ENCODE measurements around the gene BHLHE41.

GRCh38 chr12:26153421-26154154 lies 28.8 kb upstream of the BHLHE41 start:
- TF ChIP-seq CTCF (IDR thresholded peaks at IDR 0.05; ENCODE audit: poor library complexity, severe bottlenecking) (no peak), EP300 (conservative IDR thresholded peaks at IDR 0.05; ENCODE audit: poor library complexity, severe bottlenecking) (no peak), REST (IDR thresholded peaks at IDR 0.05; ENCODE audit: borderline replicate concordance) (no peak), EZH2 (IDR thresholded peaks at IDR 0.05; ENCODE audit: borderline replicate concordance, insufficient read depth, low read length, poor library complexity, severe bottlenecking) (no peak), TAF1 (IDR thresholded peaks at IDR 0.05; ENCODE audit: low read depth) (no peak), SMC3 (conservative IDR thresholded peaks at IDR 0.05; ENCODE audit: poor library complexity) (no peak), POLR2AphosphoS5 (IDR thresholded peaks at IDR 0.05) (no peak)

All from neural cell (in vitro differentiated cells).